Measurements from ENCODE around the gene C2CD4D.

DNA sequence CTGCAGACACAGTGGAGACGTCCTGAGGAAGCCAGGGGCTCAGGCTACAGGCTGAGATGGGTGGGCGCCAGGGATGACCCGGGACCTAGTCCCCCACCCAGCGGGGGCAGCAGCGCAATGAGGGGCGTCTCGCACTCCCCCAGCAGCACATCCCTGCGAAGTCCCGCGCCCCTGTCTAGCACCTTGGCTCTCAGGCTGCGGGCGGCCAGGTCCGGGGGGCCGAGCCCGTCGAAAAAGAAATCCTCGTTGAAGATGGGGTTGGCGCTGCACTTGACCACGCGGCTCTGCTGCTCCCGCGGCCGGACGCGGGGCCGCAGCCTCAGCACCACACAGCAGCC, 1.8 kb downstream of the C2CD4D start:
- TF ChIP-seq, protein P1, sequence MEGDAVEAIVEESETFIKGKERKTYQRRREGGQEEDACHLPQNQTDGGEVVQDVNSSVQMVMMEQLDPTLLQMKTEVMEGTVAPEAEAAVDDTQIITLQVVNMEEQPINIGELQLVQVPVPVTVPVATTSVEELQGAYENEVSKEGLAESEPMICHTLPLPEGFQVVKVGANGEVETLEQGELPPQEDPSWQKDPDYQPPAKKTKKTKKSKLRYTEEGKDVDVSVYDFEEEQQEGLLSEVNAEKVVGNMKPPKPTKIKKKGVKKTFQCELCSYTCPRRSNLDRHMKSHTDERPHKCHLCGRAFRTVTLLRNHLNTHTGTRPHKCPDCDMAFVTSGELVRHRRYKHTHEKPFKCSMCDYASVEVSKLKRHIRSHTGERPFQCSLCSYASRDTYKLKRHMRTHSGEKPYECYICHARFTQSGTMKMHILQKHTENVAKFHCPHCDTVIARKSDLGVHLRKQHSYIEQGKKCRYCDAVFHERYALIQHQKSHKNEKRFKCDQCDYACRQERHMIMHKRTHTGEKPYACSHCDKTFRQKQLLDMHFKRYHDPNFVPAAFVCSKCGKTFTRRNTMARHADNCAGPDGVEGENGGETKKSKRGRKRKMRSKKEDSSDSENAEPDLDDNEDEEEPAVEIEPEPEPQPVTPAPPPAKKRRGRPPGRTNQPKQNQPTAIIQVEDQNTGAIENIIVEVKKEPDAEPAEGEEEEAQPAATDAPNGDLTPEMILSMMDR (tag by site-specific recombination; IDR thresholded peaks at IDR 0.05) = no peak
- TF ChIP-seq, protein P2, sequence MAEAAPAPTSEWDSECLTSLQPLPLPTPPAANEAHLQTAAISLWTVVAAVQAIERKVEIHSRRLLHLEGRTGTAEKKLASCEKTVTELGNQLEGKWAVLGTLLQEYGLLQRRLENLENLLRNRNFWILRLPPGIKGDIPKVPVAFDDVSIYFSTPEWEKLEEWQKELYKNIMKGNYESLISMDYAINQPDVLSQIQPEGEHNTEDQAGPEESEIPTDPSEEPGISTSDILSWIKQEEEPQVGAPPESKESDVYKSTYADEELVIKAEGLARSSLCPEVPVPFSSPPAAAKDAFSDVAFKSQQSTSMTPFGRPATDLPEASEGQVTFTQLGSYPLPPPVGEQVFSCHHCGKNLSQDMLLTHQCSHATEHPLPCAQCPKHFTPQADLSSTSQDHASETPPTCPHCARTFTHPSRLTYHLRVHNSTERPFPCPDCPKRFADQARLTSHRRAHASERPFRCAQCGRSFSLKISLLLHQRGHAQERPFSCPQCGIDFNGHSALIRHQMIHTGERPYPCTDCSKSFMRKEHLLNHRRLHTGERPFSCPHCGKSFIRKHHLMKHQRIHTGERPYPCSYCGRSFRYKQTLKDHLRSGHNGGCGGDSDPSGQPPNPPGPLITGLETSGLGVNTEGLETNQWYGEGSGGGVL (tag by site-specific recombination; IDR thresholded peaks at IDR 0.05) = no peak
- no peak for TF ChIP-seq ZNF114 (tag by site-specific recombination; IDR thresholded peaks at IDR 0.05)
- TF ChIP-seq, protein P3, sequence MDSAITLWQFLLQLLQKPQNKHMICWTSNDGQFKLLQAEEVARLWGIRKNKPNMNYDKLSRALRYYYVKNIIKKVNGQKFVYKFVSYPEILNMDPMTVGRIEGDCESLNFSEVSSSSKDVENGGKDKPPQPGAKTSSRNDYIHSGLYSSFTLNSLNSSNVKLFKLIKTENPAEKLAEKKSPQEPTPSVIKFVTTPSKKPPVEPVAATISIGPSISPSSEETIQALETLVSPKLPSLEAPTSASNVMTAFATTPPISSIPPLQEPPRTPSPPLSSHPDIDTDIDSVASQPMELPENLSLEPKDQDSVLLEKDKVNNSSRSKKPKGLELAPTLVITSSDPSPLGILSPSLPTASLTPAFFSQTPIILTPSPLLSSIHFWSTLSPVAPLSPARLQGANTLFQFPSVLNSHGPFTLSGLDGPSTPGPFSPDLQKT (IDR thresholded peaks at IDR 0.05; ENCODE audit: borderline replicate concordance, low read depth, low read length) = no peak
- TF ChIP-seq REPIN1 (tag by site-specific recombination; IDR thresholded peaks at IDR 0.05; ENCODE audit: low read depth) = no peak
- no peak for TF ChIP-seq ZNF791 (tag by site-specific recombination; IDR thresholded peaks at IDR 0.05)
- no peak for TF ChIP-seq ZNF324 (tag by site-specific recombination; IDR thresholded peaks at IDR 0.05)
- TF ChIP-seq SP3 (tag by site-specific recombination; IDR thresholded peaks at IDR 0.05) = no peak
- no peak for TF ChIP-seq PRDM4 (tag by site-specific recombination; IDR thresholded peaks at IDR 0.05)
- no peak for TF ChIP-seq FEZF1 (tag by site-specific recombination; IDR thresholded peaks at IDR 0.05)

Measured in HEK293 (cell line).